Skin of body (tissue), 2 donors: Measurements from ENCODE around the gene TPBG. TPM values are rescaled to one million over a fixed set of nuclear protein-coding genes. Genes with fewer than 3 reads are reported as not detected.
"Not testable (repeated sequence)": the region's sequence is repeated elsewhere in the genome, so short reads cannot be mapped to it uniquely, and the experiment has no call there.

ENCODE experiments used
- DNase-seq: peaks from one replicate; lab custom pipeline; 2025; lab: John Stamatoyannopoulos, UW
- total RNA-seq: library from RNA; depleted of rRNA; stranded (reverse); fragments of >200 nt; gene quantifications from one replicate; pipeline ENCODE4 v1.2.3, GENCODE V29; 2014

Gene TPBG
- total RNA-seq, 1 donor from 2014 or later, result 12.8 TPM

- DNase-seq, result no peak
These were observed 10.9 kb downstream of the TPBG start for GRCh38 chr6:82374516-82374915.

GRCh38 chr6:82376636-82377035, 13.0 kb downstream of the TPBG start:
- no peak for DNase-seq

- no peak for DNase-seq
These were observed 17.1 kb downstream of the TPBG start for GRCh38 chr6:82380566-82381185.

GRCh38 chr6:82381278-82381677, 17.7 kb downstream of the TPBG start:
- DNase-seq, result no peak

- DNase-seq, result no peak
These were observed 21.5 kb downstream of the TPBG start for GRCh38 chr6:82385102-82385501.

GRCh38 chr6:82385546-82385945, 21.9 kb downstream of the TPBG start:
- DNase-seq, result no peak

- no peak for DNase-seq
These were observed 22.3 kb downstream of the TPBG start for GRCh38 chr6:82385961-82386360.

- DNase-seq, result not testable (repeated sequence)
These were observed 31.2 kb downstream of the TPBG start for GRCh38 chr6:82394770-82395169.

- no peak for DNase-seq
These were observed 33.5 kb downstream of the TPBG start for GRCh38 chr6:82396964-82397751.

GRCh38 chr6:82397962-82398692, 34.5 kb downstream of the TPBG start:
- DNase-seq, result no peak

GRCh38 chr6:82408952-82409431, 45.4 kb downstream of the TPBG start:
- no peak for DNase-seq

GRCh38 chr6:82410151-82410648, 46.6 kb downstream of the TPBG start:
- no peak for DNase-seq

GRCh38 chr6:82413868-82414267, 50.3 kb downstream of the TPBG start:
- no peak for DNase-seq

GRCh38 chr6:82415820-82416219, 52.2 kb downstream of the TPBG start:
- no peak for DNase-seq

GRCh38 chr6:82416346-82416745, 52.7 kb downstream of the TPBG start:
- no peak for DNase-seq

Other genes with a start within 250 kb of the TPBG start
- 52.5 TPM for gene IBTK, start 116.1 kb upstream of the TPBG start, total RNA-seq